Upper lobe of left lung (tissue), 6 donors: Measurements from ENCODE around the gene CERS1. TPM values are rescaled to one million over a fixed set of nuclear protein-coding genes. Genes with fewer than 3 reads are reported as not detected.
"Not testable (repeated sequence)": the region's sequence is repeated elsewhere in the genome, so short reads cannot be mapped to it uniquely, and the experiment has no call there.

Experiments
- ATAC-seq, 2 donors: fragments of 200-7000 bp; cut with Tn5 transposase; one replicate each; pipeline ENCODE4 v1.9.1; 2022; ENCODE audit warnings: mild to moderate bottlenecking in 2 of 2, moderate library complexity in 2 of 2; ENCODE audit not compliant: low FRiP score in 2 of 2
- DNase-seq, 2 donors: peaks; one replicate each; pipeline ENCODE4 v3.0.0-alpha.2; 2019 to 2020
- H3K27ac ChIP-seq, 4 donors: fragments of 200-600 bp; sonication (generic); one replicate each; pipeline ENCODE4 v1.5.1; 2016 to 2019
- H3K27me3 ChIP-seq, 4 donors: fragments of 200-600 bp; sonication (generic); one replicate each; pipeline ENCODE4 v1.5.1; 2017 to 2019
- H3K36me3 ChIP-seq, 4 donors: fragments of 200-600 bp; sonication (generic); one replicate each; pipeline ENCODE4 v1.5.1; 2016 to 2019
- H3K4me1 ChIP-seq, 4 donors: fragments of 200-600 bp; sonication (generic); one replicate each; pipeline ENCODE4 v1.5.1; 2018 to 2019
- H3K4me3 ChIP-seq, 4 donors: fragments of 200-600 bp; sonication (generic); one replicate each; pipeline ENCODE4 v1.5.1; 2017 to 2019; ENCODE audit warnings: mild to moderate bottlenecking in 2 of 4, moderate library complexity in 1 of 4
- H3K9me3 ChIP-seq, 4 donors: fragments of 200-600 bp; sonication (generic); one replicate each; pipeline ENCODE4 v1.5.1; 2018 to 2019
- CTCF ChIP-seq, 6 experiments: fragments of 450-650 bp in 4 of 6; fragments of 200-600 bp in 2 of 6; sonication (generic) in 2 of 6; IDR thresholded peaks; one replicate each; pipeline ENCODE4 v1.5.1; 2016 to 2019; ENCODE audit warnings: antibody characterized with exemption in 6 of 6
- EP300 ChIP-seq, 4 donors: sonication (generic); formaldehyde crosslinking; IDR thresholded peaks; one replicate each; pipeline ENCODE4 v1.5.1; 2017; ENCODE audit warnings: antibody characterized with exemption in 4 of 4, control low read depth in 2 of 4
- POLR2A ChIP-seq, 4 donors: fragments of 450-650 bp; IDR thresholded peaks; one replicate each; pipeline ENCODE4 v1.5.1; 2016 to 2017; ENCODE audit warnings: antibody characterized with exemption in 4 of 4, mild to moderate bottlenecking in 2 of 4
- POLR2AphosphoS5 ChIP-seq, 2 donors: sonication (generic); formaldehyde crosslinking; IDR thresholded peaks; one replicate each; pipeline ENCODE4 v1.5.1; 2017; ENCODE audit warnings: antibody characterized with exemption in 2 of 2
- WGBS, 2 donors: methylation state at CpG; one replicate each; pipeline ENCODE4 v1.1.5; 2017 to 2018; 5-methylcytosine and 5-hydroxymethylcytosine counted together
- total RNA-seq, 6 donors: library from RNA; depleted of rRNA in 4 of 6; stranded (reverse); fragments of >200 nt in 4 of 6; gene quantifications; one replicate each; pipeline versions ENCODE4 v1.1.0 to v1.2.1, GENCODE V29; 2016 to 2021
- donor health status: DM: no; HTN: no; CAD: no; lungs with moderate emphysema.
- donor health status: DM: no; HTN: yes; CAD: no; lungs with severe emphysema.

CERS1 gene
- total RNA-seq, 6 donors from 2014 or later, result 0.20 to 0.30 TPM; not detected in 4

GRCh38 chr19:18919086-18919899 lies 23.3 kb upstream of the CERS1 start, which contains the start of the genes COPE and DDX49:
Gene COPE (minus strand): TSS chr19:18919387. CDS start chr19:18919348, 39 bp downstream.
Gene DDX49 (plus strand): TSS chr19:18919715. CDS start chr19:18919742, 27 bp downstream.
- H3K4me3 ChIP-seq, result peak within 1 kb of the TSS; percentile 58 to 97 (median 86)
- TF ChIP-seq POLR2AphosphoS5 (IDR thresholded peaks at IDR 0.05) (peak; percentile 75 to 85), CTCF (IDR thresholded peaks at IDR 0.05) (no peak), POLR2A (IDR thresholded peaks at IDR 0.05) (peak in 3 of 4 donors; percentile 56 to 92 (median 92)), EP300 (IDR thresholded peaks at IDR 0.05) (no peak)
- peak within 1 kb of the TSS; percentile 91 to 96 (median 94) for H3K27ac ChIP-seq
- no peaks in the 10 kb centered on the region for H3K27me3 ChIP-seq
- peaks cover 15 to 50% (median 40%) of the 10 kb centered on the region in 4 donors for H3K36me3 ChIP-seq
- ATAC-seq (peak; percentile 98 to 99), DNase-seq (peak; percentile 98 to 99)
- H3K4me1 ChIP-seq, result peaks cover 26 to 52% (median 28%) of the 10 kb centered on the region in 4 donors
- 0 to 1% methylated on average over 37 to 70 of the region's 72 CpGs for WGBS, 2 donors
- H3K9me3 ChIP-seq, result no peaks in the 10 kb centered on the region

GRCh38 chr19:18917593-18917992 lies 21.6 kb upstream of the CERS1 start:
- not testable (repeated sequence) for DNase-seq, H3K27ac ChIP-seq, ATAC-seq, H3K9me3 ChIP-seq, H3K27me3 ChIP-seq
- peaks cover 6 to 49% (median 26%) of the 10 kb centered on the region in 4 donors for H3K36me3 ChIP-seq
- 86 to 92% methylated on average over 9 of the region's 9 CpGs for WGBS, 2 donors
- H3K4me1 ChIP-seq, result peaks cover 26 to 57% (median 28%) of the 10 kb centered on the region in 4 donors
- peak overlapping the region in 1 of 4 donors; percentile 97 for H3K4me3 ChIP-seq

- H3K4me1 ChIP-seq, result peaks cover 21 to 49% (median 23%) of the 10 kb centered on the region in 4 donors
- TF ChIP-seq CTCF (IDR thresholded peaks at IDR 0.05) (peak in 4 of 6 experiments; percentile 14 to 33 (median 24)), POLR2A (IDR thresholded peaks at IDR 0.05) (no peak), POLR2AphosphoS5 (IDR thresholded peaks at IDR 0.05) (no peak), EP300 (IDR thresholded peaks at IDR 0.05) (no peak)
- ATAC-seq, result no peak
- WGBS, 2 donors, result 42 to 70% methylated on average over 4 of the region's 5 CpGs
- H3K36me3 ChIP-seq, result peaks cover 8 to 51% (median 21%) of the 10 kb centered on the region in 4 donors
- no peak for DNase-seq
- no peaks in the 10 kb centered on the region for H3K9me3 ChIP-seq
- H3K4me3 ChIP-seq, result no peak overlapping the region
- H3K27me3 ChIP-seq, result no peaks in the 10 kb centered on the region
- no peak overlapping the region for H3K27ac ChIP-seq
These were observed 19.7 kb upstream of the CERS1 start for GRCh38 chr19:18915639-18916038.

GRCh38 chr19:18913466-18913865 lies 17.5 kb upstream of the CERS1 start:
- ATAC-seq, result no peak
- no peak for DNase-seq
- peaks cover 13 to 38% (median 14%) of the 10 kb centered on the region in 4 donors for H3K4me1 ChIP-seq
- no peaks in the 10 kb centered on the region for H3K27me3 ChIP-seq
- 100% methylated on average over 1 of the region's 5 CpGs; no CpG with 5 or more reads in 1 of the 2 donors for WGBS, 2 donors
- no peak overlapping the region for H3K27ac ChIP-seq
- H3K4me3 ChIP-seq, result no peak overlapping the region
- H3K9me3 ChIP-seq, result no peaks in the 10 kb centered on the region
- H3K36me3 ChIP-seq, result peaks cover 8 to 70% (median 36%) of the 10 kb centered on the region in 4 donors
- no peak for TF ChIP-seq POLR2AphosphoS5 (IDR thresholded peaks at IDR 0.05)
- TF ChIP-seq CTCF (IDR thresholded peaks at IDR 0.05), result no peak
- no peak for TF ChIP-seq EP300 (IDR thresholded peaks at IDR 0.05)
- no peak for TF ChIP-seq POLR2A (IDR thresholded peaks at IDR 0.05)

- 96 to 98% methylated on average over 10 to 12 of the region's 14 CpGs for WGBS, 2 donors
- DNase-seq (peak in 1 of 2 donors; percentile 49), ATAC-seq (no peak)
- H3K27me3 ChIP-seq, result no peaks in the 10 kb centered on the region
- no peak for TF ChIP-seq POLR2AphosphoS5 (IDR thresholded peaks at IDR 0.05)
- no peak for TF ChIP-seq POLR2A (IDR thresholded peaks at IDR 0.05)
- TF ChIP-seq CTCF (IDR thresholded peaks at IDR 0.05), result no peak
- no peak for TF ChIP-seq EP300 (IDR thresholded peaks at IDR 0.05)
- peaks cover 8 to 75% (median 39%) of the 10 kb centered on the region in 4 donors for H3K36me3 ChIP-seq
- no peak overlapping the region for H3K4me3 ChIP-seq
- peaks cover 8 to 33% (median 9%) of the 10 kb centered on the region in 4 donors for H3K4me1 ChIP-seq
- H3K27ac ChIP-seq, result no peak overlapping the region
- H3K9me3 ChIP-seq, result no peaks in the 10 kb centered on the region
These were observed 17.0 kb upstream of the CERS1 start for GRCh38 chr19:18912933-18913332.
